Neural cell (in vitro differentiated cells): ENCODE results near the gene SLC27A2.

Source experiments
- EP300 ChIP-seq: fragments of 450-650 bp; conservative IDR thresholded peaks from 2 replicates; pipeline ENCODE4 v1.6.1; 2014; ENCODE audit warnings: antibody characterized with exemption, mild to moderate bottlenecking, moderate library complexity; ENCODE audit not compliant: poor library complexity, severe bottlenecking
- EZH2 ChIP-seq: fragments of 200-600, 300-800 bp; shearing (Covaris generic), sonication (generic); IDR thresholded peaks from 2 replicates; pipeline ENCODE4 v1.6.1; 2014; ENCODE audit warnings: antibody characterized with exemption, low read length, borderline replicate concordance, mild to moderate bottlenecking; ENCODE audit not compliant: insufficient read depth, poor library complexity, severe bottlenecking
- POLR2AphosphoS5 ChIP-seq: IDR thresholded peaks from 2 replicates; pipeline ENCODE4 v1.6.1; 2012
- RAD21 ChIP-seq: fragments of 450-650 bp; conservative IDR thresholded peaks from 2 replicates; pipeline ENCODE4 v1.6.1; 2014; ENCODE audit warnings: antibody characterized with exemption, mild to moderate bottlenecking, moderate library complexity
- REST ChIP-seq: IDR thresholded peaks from 2 replicates; pipeline ENCODE4 v1.6.1; 2012; ENCODE audit warnings: borderline replicate concordance
- SMC3 ChIP-seq: fragments of 450-650 bp; conservative IDR thresholded peaks from 2 replicates; pipeline ENCODE4 v1.6.1; 2014; ENCODE audit warnings: antibody characterized with exemption, mild to moderate bottlenecking, moderate library complexity; ENCODE audit not compliant: poor library complexity
- TAF1 ChIP-seq: IDR thresholded peaks from 2 replicates; pipeline ENCODE4 v1.6.1; 2012; ENCODE audit warnings: low read depth
- TF ChIP-seq, protein P1 (sequence below): fragments of 450-650 bp; IDR thresholded peaks from 2 replicates; pipeline ENCODE4 v1.5.1; 2014; ENCODE audit warnings: antibody characterized with exemption, mild to moderate bottlenecking, moderate library complexity; ENCODE audit not compliant: poor library complexity, severe bottlenecking

DNA sequence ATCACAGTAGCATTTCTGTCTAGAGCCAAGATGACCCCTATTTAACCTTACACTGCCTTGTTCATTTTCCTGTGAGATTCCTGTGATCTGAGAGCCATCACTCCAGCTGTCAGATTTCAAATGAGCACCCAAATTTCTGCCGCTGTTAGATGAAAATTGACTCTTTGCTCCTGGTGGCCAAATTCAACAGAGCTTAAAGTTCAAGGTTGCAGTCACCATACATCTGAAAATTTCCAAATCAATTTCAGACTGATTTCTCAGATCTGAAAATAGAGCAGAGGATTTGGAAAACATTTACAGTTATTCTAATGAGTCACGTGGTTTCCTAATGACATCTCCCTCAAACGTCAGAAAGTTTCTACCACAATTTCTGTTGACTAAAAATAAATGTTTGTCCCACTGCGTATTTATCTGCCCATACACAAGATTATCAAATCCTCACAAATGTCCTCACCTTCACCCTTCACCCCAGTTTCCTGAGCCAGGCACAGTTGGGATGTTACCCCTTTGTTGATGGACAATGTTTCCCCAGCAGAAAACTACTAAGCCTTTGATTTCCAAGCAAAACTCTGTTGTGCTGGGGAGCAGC, 67.1 kb downstream of the SLC27A2 start:
- TF ChIP-seq EZH2 (no peak), EP300 (no peak), RAD21 (no peak), POLR2AphosphoS5 (no peak), SMC3 (no peak), TAF1 (no peak), REST (no peak)
- TF ChIP-seq, protein P1, sequence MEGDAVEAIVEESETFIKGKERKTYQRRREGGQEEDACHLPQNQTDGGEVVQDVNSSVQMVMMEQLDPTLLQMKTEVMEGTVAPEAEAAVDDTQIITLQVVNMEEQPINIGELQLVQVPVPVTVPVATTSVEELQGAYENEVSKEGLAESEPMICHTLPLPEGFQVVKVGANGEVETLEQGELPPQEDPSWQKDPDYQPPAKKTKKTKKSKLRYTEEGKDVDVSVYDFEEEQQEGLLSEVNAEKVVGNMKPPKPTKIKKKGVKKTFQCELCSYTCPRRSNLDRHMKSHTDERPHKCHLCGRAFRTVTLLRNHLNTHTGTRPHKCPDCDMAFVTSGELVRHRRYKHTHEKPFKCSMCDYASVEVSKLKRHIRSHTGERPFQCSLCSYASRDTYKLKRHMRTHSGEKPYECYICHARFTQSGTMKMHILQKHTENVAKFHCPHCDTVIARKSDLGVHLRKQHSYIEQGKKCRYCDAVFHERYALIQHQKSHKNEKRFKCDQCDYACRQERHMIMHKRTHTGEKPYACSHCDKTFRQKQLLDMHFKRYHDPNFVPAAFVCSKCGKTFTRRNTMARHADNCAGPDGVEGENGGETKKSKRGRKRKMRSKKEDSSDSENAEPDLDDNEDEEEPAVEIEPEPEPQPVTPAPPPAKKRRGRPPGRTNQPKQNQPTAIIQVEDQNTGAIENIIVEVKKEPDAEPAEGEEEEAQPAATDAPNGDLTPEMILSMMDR = no peak
